GM19468 (cell line): Measurements from ENCODE around the gene DUSP22.
A peak's percentile ranks its signal among the peaks of the same experiment; 100 is the strongest.
"Not testable (repeated sequence)": the region's sequence is repeated elsewhere in the genome, so short reads cannot be mapped to it uniquely, and the experiment has no call there.

Experiments used
- ATAC-seq: cut with Tn5 transposase; IDR thresholded peaks from one replicate; pipeline ENCODE4 v1.9.1; 2021; ENCODE audit warnings: mild to moderate bottlenecking, moderate library complexity, moderate number of reproducible peaks; ENCODE audit not compliant: unreplicated experiment; ENCODE audit errors: extremely low read depth

Gene DUSP22

GRCh38 chr6:321536-322258 is 29.4 kb downstream of the DUSP22 start:
- ATAC-seq, result no peak

GRCh38 chr6:322259-322930 is 30.1 kb downstream of the DUSP22 start:
- no peak for ATAC-seq

DNA sequence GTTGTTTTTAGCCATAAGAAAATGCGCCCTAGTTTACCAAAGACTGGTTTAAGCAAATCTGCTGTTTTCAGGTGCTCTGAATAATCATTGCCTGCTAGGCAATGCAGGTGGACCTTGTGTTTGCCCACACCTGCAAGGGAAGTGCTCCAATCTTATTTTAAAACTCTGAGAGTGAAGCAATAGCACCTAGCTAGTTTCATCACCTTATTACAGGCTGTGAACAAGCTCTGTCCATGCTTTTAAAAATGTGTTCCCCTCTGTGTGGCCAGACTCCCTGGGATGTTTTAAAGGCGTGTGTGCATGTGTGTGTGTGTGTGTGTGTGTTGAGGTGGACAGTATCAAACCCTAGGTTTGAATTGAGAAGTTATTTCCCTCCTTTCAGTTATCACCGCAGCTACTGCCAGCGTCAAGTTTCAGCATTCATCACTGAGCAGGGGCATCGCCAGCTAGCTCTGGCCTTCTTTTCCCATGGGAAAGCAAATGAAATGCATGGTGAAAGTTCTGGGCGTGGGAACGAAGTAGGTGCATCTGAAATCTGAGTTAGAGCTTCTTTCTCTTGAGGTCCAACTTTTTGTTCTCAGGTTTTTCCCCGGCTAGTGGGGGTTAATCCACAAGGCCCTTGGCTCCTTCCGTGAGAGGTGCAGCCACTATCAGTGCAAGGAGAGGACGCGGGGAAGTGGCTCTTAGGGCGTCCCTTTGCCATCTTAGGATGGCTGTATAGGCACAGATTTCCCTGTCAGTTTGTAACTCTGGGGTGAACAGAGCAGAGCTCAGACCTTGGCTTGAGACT is 30.8 kb downstream of the DUSP22 start:
- no peak for ATAC-seq

- ATAC-seq, result no peak
Measured at GRCh38 chr6:323730-324088, 31.4 kb downstream of the DUSP22 start.

GRCh38 chr6:324116-324728 is 31.9 kb downstream of the DUSP22 start:
- ATAC-seq, result no peak

DNA sequence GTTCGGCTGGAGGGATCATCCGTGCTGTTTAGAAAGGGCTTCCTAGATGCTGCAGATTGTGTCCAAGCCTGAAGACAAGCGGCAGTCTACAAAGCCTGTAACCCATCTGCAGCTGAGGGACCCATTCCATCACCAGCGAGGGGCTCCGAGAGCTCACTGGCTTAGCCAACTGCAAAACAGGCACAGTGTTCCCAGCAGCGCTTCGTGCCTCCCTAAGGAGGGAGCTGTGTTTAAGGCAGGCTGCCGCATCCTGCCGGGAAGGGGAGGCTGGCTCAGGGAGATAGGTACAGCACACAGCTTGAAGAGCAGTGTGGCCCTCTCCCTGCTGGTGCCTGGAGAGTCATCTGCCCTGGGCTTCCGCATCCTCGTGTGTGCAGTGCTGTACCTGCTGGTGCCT is 32.4 kb downstream of the DUSP22 start:
- no peak for ATAC-seq

GRCh38 chr6:325161-325860 is 33.0 kb downstream of the DUSP22 start:
- not testable (repeated sequence) for ATAC-seq

GRCh38 chr6:326066-326465 is 33.8 kb downstream of the DUSP22 start:
- ATAC-seq, result not testable (repeated sequence)

DNA sequence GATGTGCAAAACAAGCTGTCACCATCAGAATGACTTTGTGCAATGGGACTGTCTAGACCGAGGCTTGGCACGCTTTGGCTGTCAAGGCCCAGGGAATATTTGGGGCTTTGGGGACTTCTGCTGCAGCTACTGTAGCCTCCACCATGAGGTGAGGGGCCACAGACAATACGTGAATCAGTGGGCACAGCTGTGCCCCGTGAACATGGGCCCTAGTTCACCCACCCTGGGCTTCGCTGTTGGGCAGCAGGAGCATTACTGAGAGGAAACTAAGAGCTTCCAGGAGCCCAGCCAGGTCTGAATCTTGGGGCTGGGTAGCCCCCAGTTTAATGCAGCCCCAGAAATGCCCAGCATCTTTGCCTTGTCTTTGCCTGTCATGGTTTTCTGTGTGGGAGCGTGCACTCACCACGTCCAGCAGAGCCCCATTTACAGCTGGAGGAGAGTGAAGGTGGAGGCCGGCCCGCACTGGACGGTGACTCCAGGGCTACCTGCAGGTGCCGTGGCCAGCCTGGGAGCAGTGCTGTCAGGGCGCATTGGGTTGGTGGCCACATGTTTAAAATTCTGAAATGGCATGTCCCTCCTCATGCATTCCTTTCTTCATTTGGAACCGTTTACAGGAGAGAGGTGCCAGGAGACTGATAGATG is 34.7 kb downstream of the DUSP22 start:
- ATAC-seq, result no peak

- no peak for ATAC-seq
Measured at GRCh38 chr6:327538-328116, 35.3 kb downstream of the DUSP22 start.

DNA sequence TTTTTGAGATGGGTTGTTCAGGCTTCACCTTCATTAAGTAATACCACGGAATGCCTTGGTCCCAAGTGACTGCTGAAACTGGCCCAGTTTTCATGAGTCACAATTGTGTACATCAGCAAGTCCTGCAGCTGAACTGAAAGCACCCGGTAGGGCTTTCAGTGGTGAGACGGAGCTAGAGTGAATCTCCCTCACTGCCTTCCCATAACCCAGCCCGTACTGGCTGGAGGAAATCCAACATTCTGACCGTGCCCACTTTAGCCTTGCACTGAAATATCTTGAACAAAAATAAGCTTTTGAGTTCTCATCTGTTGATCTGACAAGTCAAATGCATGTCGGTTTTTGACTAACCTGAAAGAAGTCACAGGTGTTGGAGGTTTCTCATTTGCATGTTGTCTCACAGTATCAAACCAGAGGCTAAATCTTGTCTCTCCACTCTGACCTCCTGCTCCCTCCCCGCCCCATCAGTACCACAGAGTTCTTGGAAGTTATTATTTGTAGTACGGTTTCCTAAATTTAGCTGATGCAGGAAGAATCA is 35.9 kb downstream of the DUSP22 start:
- ATAC-seq, result peak; percentile 73

DNA sequence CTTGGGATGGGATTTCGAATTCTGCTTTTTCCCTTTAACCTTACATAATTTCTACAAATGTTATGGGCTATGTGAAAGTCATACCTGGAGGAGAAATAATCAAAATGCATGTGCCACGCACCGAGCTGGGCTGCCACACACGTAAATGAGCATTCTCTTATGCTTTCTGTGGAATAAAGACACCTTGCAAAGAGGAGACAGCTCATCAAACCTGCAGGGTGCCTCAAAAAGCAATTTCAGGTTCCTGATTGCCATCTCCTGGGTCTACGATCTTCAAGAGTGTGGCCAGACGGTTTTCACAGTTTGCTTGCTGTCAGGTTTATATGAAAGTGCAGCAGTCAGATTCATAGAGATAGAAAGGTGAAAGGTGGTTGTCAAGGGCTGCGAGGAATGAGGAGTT is 36.6 kb downstream of the DUSP22 start:
- ATAC-seq, result no peak

DNA sequence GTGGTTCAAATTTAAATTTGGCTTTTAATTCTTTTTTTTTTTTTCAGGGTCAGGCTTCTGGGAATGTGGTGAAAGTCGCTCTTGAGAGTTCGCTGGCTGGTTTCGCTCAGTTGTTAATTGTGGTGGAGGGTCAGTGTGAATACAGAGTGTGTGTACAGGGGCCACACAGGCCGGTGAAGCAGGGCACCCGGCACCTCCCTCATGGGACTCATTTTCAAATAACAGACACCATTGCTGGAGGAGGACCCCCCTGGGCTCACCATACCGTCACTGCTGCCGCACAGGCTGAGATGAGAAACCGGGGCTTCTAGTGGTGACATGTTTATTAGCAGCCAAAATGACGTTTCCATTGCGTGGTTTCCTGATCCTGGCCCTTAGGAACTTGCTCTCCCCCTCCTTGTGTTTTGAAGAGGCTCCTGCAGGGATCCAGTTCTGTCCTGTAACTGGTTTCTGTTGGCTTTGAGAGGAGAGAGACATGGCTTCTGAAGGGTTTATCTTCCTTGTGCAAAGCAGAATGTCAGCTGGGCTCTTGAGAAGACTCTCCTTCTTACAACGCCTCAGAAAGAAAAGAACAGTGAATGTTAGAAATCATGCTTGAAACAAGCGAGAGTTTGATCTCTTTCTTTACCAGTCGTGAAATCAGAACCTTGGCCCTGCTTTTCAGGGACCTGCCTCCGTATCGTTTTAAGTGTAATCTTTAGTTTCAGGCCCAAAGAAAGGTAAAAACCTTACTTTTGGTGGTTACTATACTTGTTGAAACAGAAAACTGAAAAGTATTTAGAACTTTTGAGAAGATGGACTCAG is 37.8 kb downstream of the DUSP22 start:
- no peak for ATAC-seq

DNA sequence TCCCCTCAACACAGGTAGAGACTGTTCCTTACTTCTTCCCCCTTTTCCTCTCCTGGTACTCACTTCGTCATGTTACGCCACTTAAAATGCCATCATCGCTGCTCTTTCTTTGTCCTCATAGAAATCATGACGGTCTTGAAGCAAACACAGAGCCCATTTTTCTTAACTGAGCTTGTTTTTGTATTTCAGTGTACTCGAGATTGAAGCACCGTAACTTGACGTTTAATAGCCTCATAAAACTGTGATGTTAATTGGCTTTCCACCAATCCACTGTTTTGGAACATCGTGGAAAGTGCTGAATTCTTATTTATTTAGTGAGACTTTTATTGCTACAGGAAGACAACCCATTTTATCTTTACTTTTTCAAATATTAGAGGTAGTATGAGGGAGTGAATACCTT is 38.7 kb downstream of the DUSP22 start:
- no peak for ATAC-seq

DNA sequence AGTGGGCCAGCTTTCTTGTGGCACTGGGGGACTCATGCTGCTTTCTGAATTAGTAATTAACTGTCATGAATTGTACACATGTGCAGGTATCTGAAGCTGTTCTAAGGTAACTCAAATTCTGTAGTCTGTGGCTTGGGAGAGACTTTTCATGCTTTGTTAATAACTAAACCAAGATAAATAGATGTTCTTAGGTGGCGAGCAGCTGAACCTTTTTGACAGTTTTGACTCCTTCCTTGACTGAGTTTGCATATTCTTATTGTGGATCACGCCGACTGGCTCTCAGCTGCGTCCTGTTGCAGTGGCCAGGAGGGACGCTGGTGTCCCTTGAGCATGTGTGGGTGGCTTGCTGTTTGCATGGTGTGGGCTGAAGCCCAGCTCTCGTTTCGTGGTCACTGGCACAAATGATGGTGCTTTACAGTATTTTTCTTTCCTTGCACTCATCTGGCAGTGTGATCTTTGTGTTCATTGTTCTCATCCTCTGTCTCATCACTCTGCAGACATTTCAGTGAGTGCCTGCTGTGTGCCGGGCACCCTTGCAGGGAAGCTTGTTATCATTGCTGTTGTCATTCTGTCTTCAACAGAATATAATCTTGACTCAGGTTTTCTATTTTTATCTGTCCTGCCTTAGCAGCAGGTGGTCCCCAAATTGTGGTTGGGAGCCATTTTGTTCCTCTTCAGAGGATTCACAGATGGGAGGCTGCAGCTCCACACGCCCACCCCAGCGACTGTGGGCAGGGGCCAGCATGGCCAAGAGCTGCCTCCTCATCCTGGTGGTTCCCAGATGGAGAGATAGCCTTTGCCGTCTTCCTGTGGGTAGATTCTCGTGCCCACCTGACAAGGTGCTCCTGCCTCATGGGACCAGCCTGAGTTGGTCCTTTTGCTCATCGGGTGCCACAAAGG is 39.6 kb downstream of the DUSP22 start:
- peak; percentile 21 for ATAC-seq

DNA sequence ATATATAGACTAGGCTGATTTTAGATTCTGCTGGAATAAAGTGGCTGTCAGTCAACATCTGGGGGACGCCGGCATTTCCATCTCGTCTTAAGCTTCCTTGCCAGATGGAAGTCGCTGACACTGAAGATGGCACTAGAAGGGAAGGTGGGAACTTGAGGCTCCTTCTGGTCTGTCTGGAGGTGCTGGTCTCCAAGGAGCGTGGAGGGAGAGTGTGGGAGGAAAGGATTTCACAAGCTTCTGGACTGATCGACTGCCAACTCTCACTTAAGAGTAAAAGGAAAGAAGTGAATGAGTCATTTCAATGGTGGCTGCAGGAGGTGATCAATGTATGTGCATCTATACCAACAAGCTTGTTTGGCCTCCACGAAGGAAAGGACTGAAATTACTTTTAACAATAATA is 40.4 kb downstream of the DUSP22 start:
- ATAC-seq, result no peak

- ATAC-seq, result no peak
Measured at GRCh38 chr6:333379-334002, 41.2 kb downstream of the DUSP22 start.
